GM12874 (cell line): ENCODE data around the gene TMEM181.

ENCODE experiments used
- TF ChIP-seq, protein P1 (sequence below): IDR thresholded peaks from 2 replicates; pipeline ENCODE4 v1.5.1; 2011; ENCODE audit warnings: low read depth, mild to moderate bottlenecking, control low read depth, low read length, moderate library complexity; ENCODE audit not compliant: insufficient read depth

TMEM181 gene

DNA sequence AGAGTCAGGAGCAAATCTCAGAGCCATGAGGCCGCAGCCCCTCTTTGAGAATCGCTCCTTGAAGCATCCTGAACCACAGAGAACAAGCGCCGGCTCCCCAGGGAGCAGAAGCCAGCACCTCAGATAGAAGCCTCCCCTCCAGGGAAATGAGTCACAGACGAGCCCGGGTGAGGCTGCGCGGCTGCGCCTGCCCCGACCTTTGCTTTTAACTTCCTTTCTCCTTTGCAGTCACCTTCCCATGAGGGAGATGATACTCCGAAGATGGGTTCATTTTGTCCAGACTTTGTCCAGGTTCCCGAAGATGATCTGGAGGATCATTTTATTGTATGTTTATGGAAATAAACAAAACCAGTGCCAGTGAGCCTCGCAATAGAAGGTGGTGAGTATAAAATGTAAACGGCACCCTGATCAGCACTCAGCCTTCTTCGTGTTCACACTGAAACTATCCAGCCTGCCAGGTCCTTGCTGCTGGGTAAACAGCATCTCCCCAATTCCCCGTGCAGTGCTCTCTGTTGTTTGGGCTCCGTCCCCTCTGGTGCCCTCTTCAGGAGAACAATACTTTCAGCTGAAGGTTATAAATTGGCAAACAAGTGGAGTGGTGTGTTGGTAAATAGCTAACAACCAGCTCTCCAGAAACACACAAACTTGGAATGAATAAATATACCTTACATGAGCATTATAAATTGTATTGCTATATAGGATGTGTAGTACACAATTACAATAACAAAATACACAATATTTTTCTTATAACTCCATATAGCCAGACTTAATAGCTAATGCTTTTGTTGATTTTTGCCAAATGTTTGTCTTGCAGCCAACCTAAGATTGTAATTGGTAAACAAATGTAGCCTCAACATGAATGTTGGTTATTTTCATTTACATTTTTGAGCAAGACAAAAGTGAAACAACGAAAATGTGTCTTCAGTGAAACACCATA, 41.4 kb upstream of the TMEM181 start:
- TF ChIP-seq, protein P1, sequence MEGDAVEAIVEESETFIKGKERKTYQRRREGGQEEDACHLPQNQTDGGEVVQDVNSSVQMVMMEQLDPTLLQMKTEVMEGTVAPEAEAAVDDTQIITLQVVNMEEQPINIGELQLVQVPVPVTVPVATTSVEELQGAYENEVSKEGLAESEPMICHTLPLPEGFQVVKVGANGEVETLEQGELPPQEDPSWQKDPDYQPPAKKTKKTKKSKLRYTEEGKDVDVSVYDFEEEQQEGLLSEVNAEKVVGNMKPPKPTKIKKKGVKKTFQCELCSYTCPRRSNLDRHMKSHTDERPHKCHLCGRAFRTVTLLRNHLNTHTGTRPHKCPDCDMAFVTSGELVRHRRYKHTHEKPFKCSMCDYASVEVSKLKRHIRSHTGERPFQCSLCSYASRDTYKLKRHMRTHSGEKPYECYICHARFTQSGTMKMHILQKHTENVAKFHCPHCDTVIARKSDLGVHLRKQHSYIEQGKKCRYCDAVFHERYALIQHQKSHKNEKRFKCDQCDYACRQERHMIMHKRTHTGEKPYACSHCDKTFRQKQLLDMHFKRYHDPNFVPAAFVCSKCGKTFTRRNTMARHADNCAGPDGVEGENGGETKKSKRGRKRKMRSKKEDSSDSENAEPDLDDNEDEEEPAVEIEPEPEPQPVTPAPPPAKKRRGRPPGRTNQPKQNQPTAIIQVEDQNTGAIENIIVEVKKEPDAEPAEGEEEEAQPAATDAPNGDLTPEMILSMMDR, result peak; percentile 57; the same call in 1 of the 2 replicates

- TF ChIP-seq, protein P1, result no peak
Measured at GRCh38 chr6:158519300-158519699, 40.6 kb upstream of the TMEM181 start.

DNA sequence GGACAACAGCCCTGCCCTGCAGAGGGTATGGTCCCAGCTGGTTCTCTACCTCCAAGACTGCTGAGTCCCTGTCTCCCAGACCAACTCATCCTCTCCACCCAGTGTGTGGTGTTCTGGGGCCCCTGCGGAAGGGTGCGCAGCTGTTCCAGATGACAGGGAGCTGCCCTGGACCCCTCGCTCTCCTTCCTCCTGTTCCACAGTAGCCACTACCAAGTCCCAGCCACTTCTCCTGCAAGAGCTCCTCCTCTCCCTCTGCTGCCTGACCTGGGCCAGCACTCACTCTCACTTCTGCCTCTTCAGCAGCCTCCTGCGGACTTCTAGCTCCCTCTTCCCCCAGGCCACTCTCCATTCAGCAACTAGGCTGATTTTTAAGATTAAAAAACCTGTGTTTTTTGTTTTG, 40.1 kb upstream of the TMEM181 start:
- TF ChIP-seq, protein P1, result no peak

- TF ChIP-seq, protein P1, result no peak
Measured at GRCh38 chr6:158521759-158522158, 38.1 kb upstream of the TMEM181 start.

- TF ChIP-seq, protein P1, result no peak
Measured at GRCh38 chr6:158522616-158523015, 37.3 kb upstream of the TMEM181 start.

DNA sequence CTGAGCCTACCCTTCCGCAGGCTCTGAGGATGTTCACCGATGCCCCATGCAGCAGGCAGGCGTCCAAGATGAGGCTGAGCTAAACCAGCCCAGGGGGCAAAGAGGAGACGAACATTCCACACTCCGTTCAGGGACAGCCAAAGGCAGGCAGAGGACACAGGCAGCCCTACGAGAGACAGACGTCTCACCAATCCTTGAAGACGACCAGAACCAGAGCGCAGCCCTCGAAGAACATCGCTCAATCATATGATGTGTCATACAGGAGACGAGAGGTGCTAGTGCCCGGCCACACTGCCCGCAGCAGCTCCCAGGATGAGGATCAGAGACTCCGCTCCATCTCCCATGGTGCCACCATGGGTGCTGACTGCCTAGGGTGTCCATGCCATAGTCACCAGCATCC, 35.6 kb upstream of the TMEM181 start:
- TF ChIP-seq, protein P1, result no peak

- TF ChIP-seq, protein P1, result no peak
Measured at GRCh38 chr6:158528826-158529225, 31.1 kb upstream of the TMEM181 start.
